GM15510 (cell line): Measurements from ENCODE around the gene PCNX4.

Source experiments
- POLR2A ChIP-seq: IDR thresholded peaks from 3 replicates; pipeline ENCODE4 v1.6.1; 2011; ENCODE audit warnings: borderline replicate concordance; ENCODE audit not compliant: insufficient read length; ENCODE audit errors: extremely low read depth

The PCNX4 gene

GRCh38 chr14:60094306-60094897 is 2.7 kb downstream of the PCNX4 start:
- no peak for TF ChIP-seq POLR2A

DNA sequence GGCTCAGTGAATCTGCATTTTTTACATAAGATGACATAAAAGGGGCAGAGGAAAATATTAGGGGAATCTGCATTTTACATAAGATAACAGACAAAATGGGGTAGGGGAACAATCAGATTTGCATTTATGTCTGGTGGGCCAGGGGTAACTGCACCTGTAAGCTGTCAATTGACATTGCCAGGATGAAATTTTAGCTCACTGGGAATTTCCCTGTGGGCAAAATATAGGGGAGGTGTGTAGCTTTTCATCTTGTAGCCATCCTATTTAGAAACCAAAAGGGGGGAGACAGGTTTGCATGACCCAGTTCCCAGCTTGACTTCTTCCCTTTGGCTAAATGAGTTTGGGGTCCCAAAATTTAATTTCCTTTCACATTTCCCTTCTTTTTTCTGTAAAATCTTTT is 3.5 kb downstream of the PCNX4 start:
- no peak for TF ChIP-seq POLR2A

- TF ChIP-seq POLR2A: no peak
Measured at GRCh38 chr14:60095781-60096450, 4.2 kb downstream of the PCNX4 start.

DNA sequence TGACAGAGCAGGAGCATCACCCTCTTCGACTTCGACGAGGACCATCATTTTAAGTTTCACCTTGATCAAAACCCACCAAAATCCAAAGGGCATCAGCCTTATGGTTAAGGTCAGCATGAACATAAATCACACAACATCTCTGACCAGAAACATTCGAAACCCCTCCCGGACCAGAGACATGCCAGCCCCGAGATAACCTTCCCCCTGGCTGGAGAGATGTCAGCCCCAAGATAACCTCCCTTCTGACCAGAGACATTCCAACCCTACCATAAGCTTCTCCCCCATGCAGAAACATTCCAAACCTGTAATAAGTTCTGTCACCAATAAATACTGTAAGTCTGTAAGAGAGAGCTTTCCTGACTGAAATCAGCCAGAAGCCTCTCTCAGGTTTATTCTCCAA is 6.3 kb downstream of the PCNX4 start:
- TF ChIP-seq POLR2A: no peak

DNA sequence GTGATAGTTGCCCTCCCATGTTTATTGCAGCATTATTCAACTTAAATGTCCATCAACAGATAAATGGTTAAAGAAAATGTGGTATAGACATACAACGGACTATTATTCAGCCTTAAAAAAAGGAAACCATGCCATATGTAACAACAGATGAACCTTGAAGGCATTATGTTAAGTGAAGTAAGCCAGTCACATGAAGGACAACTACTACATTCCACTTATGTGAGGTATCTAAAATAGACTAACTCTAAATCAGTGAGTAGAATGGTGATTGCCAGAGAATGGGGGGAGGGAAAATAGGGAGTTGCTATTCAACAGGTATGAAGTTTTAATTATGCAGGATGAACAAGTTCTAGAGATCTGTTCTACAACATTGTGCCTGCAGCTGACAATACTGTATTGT is 10.1 kb downstream of the PCNX4 start:
- TF ChIP-seq POLR2A: no peak

GRCh38 chr14:60102389-60102788 is 10.7 kb downstream of the PCNX4 start:
- TF ChIP-seq POLR2A: no peak

GRCh38 chr14:60106339-60106738 is 14.6 kb downstream of the PCNX4 start:
- no peak for TF ChIP-seq POLR2A

DNA sequence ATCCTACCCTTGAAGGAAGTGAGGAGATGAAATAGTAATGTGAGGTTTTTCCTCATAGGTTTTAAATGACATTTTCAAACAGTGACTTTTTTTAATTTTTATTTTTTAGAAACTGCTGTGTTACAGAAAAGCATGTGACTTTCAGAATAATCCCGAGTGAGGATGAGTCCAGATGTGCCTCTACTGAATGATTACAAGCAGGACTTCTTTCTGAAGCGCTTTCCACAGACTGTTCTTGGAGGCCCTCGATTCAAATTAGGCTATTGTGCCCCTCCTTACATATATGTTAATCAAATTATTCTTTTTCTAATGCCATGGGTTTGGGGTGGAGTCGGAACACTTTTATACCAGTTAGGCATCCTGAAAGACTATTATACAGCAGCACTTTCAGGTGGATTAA is 15.8 kb downstream of the PCNX4 start:
- TF ChIP-seq POLR2A: no peak

GRCh38 chr14:60111732-60112131 is 20.0 kb downstream of the PCNX4 start:
- no peak for TF ChIP-seq POLR2A

DNA sequence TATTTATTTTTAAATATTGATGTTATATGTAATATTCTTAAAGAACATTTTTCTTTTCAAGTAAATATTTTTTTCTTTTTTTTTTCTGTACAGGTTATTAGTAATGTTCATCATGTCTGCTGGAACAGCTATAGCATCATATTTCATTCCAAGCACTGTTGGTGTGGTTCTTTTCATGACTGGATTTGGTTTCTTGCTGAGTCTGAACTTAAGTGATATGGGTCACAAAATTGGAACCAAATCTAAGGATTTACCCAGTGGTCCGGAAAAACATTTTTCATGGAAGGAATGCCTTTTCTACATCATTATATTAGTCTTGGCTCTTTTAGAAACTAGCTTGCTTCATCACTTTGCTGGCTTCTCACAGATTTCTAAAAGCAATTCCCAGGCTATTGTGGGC is 23.2 kb downstream of the PCNX4 start:
- TF ChIP-seq POLR2A: no peak

DNA sequence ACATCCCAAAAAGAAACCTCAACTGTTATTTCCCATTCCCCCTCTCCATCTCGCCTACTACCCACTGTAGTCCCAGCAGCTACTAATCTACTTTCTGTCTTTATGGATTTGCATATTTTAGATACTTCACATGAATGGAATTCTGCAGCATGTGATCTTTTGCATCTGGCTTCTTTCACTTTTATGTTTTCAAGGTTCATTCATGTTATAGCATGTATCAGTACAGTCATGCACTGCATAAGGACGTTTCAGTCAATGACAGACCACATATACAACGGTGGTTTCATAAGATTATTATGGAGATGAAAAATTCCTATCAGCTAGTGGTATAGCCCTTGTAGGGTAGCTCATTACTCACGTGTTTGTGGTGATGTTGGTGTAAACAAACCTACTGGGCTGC is 24.5 kb downstream of the PCNX4 start:
- TF ChIP-seq POLR2A: no peak

GRCh38 chr14:60125918-60126317 is 34.2 kb downstream of the PCNX4 start:
- TF ChIP-seq POLR2A: no peak

DNA sequence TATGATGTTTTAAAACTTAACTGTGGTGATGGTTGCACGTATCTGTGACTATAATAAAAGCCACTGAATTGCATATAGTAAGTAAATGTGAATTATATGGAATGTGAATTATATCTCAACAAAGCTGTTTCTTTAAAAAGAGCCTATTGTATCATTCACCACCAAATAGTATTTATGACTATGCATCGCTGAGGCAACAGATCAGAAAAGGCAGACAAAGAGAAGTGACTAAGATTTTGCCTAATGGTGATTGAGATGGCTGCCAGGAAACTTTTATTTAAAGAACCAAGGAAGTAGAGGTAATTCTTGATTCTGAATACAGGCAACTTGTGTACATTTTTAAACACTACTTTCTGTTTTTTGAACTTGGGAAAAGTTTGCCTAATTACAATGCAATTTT is 41.8 kb downstream of the PCNX4 start:
- TF ChIP-seq POLR2A: no peak

GRCh38 chr14:60134702-60135101 is 43.0 kb downstream of the PCNX4 start:
- no peak for TF ChIP-seq POLR2A

- no peak for TF ChIP-seq POLR2A
Measured at GRCh38 chr14:60151715-60152114, 60.0 kb downstream of the PCNX4 start.

- TF ChIP-seq POLR2A: no peak
Measured at GRCh38 chr14:60153991-60154390, 62.3 kb downstream of the PCNX4 start.
